Measurements from ENCODE around the gene LURAP1L. TPM values are rescaled to one million over a fixed set of nuclear protein-coding genes. Genes with fewer than 3 reads are reported as not detected.

The LURAP1L gene
- total and polyA plus RNA-seq, 2 donors (not counting 1 experiment from before 2014, with no cell fraction given): 39.9 to 94.1 TPM

- peak overlapping the region; percentile 53 for H3K9ac ChIP-seq (ENCODE audit: insufficient read depth, low read length)
- peaks cover 25% of the 10 kb centered on the region for H3K4me1 ChIP-seq (ENCODE audit: control insufficient read depth, extremely low read depth, insufficient read depth, low read length)
- H3K27me3 ChIP-seq (ENCODE audit: control insufficient read depth, insufficient read depth, low read length): no peaks in the 10 kb centered on the region
- DNase-seq (ENCODE audit: low read depth in 2 of 2): no peak
- H2AFZ ChIP-seq (ENCODE audit: low read length): no peak overlapping the region
- H4K20me1 ChIP-seq (ENCODE audit: control insufficient read depth, extremely low read depth, insufficient read depth, low read length): no peaks in the 10 kb centered on the region
- H3K4me2 ChIP-seq (ENCODE audit: extremely low read depth, insufficient read depth, low read length): peak overlapping the region; percentile 55
- peaks cover 31% of the 10 kb centered on the region for H3K79me2 ChIP-seq (ENCODE audit: control insufficient read depth, insufficient read depth, low read length)
- no peaks in the 10 kb centered on the region for H3K9me3 ChIP-seq (ENCODE audit: control insufficient read depth, insufficient read depth, low read depth, low read length)
- H3K36me3 ChIP-seq (ENCODE audit: control insufficient read depth, insufficient read depth, low read length): no peaks in the 10 kb centered on the region
- peak overlapping the region; percentile 18 to 60 (median 24) for H3K4me3 ChIP-seq (replicated peaks in 1 of 4; ENCODE audit: control extremely low read depth in 1 of 4, insufficient read depth in 1 of 4, low read depth in 3 of 4, low read length in 4 of 4)
- TF ChIP-seq EZH2 (IDR thresholded peaks at IDR 0.05; ENCODE audit: low read length, missing control alignments) (no peak), CTCF (conservative IDR thresholded peaks at IDR 0.05 in 1 of 2, IDR thresholded peaks at IDR 0.05 in 1 of 2; ENCODE audit: low read depth in 1 of 2, low read length in 2 of 2) (no peak)
- peak overlapping the region; percentile 95 for H3K27ac ChIP-seq (ENCODE audit: insufficient read depth, low read length)
Measured at GRCh38 chr9:12813533-12813932, 38.7 kb downstream of the LURAP1L start.

- H3K9me3 ChIP-seq (ENCODE audit: control insufficient read depth, insufficient read depth, low read depth, low read length): no peaks in the 10 kb centered on the region
- peaks cover 26% of the 10 kb centered on the region for H3K79me2 ChIP-seq (ENCODE audit: control insufficient read depth, insufficient read depth, low read length)
- peak overlapping the region; percentile 53 for H3K9ac ChIP-seq (ENCODE audit: insufficient read depth, low read length)
- peaks cover 26% of the 10 kb centered on the region for H3K4me1 ChIP-seq (ENCODE audit: control insufficient read depth, extremely low read depth, insufficient read depth, low read length)
- no peak for TF ChIP-seq EZH2 (IDR thresholded peaks at IDR 0.05; ENCODE audit: low read length, missing control alignments)
- peak; percentile 29 to 54 for TF ChIP-seq CTCF (conservative IDR thresholded peaks at IDR 0.05 in 1 of 2, IDR thresholded peaks at IDR 0.05 in 1 of 2; ENCODE audit: low read depth in 1 of 2, low read length in 2 of 2)
- no peaks in the 10 kb centered on the region for H3K27me3 ChIP-seq (ENCODE audit: control insufficient read depth, insufficient read depth, low read length)
- H4K20me1 ChIP-seq (ENCODE audit: control insufficient read depth, extremely low read depth, insufficient read depth, low read length): no peaks in the 10 kb centered on the region
- peak; percentile 99 to 100 for DNase-seq (ENCODE audit: low read depth in 2 of 2)
- no peaks in the 10 kb centered on the region for H3K36me3 ChIP-seq (ENCODE audit: control insufficient read depth, insufficient read depth, low read length)
- peak overlapping the region; percentile 18 to 60 (median 24) for H3K4me3 ChIP-seq (replicated peaks in 1 of 4; ENCODE audit: control extremely low read depth in 1 of 4, insufficient read depth in 1 of 4, low read depth in 3 of 4, low read length in 4 of 4)
- H3K4me2 ChIP-seq (ENCODE audit: extremely low read depth, insufficient read depth, low read length): peak overlapping the region; percentile 55
- peak overlapping the region; percentile 95 for H3K27ac ChIP-seq (ENCODE audit: insufficient read depth, low read length)
- H2AFZ ChIP-seq (ENCODE audit: low read length): no peak overlapping the region
Measured at GRCh38 chr9:12813960-12814876, 39.4 kb downstream of the LURAP1L start.

GRCh38 chr9:12814877-12815237 lies 40.0 kb downstream of the LURAP1L start:
- H3K36me3 ChIP-seq (ENCODE audit: control insufficient read depth, insufficient read depth, low read length): no peaks in the 10 kb centered on the region
- H3K9ac ChIP-seq (ENCODE audit: insufficient read depth, low read length): peak overlapping the region; percentile 34
- H3K79me2 ChIP-seq (ENCODE audit: control insufficient read depth, insufficient read depth, low read length): peaks cover 25% of the 10 kb centered on the region
- no peaks in the 10 kb centered on the region for H3K9me3 ChIP-seq (ENCODE audit: control insufficient read depth, insufficient read depth, low read depth, low read length)
- H4K20me1 ChIP-seq (ENCODE audit: control insufficient read depth, extremely low read depth, insufficient read depth, low read length): no peaks in the 10 kb centered on the region
- H3K4me1 ChIP-seq (ENCODE audit: control insufficient read depth, extremely low read depth, insufficient read depth, low read length): peaks cover 27% of the 10 kb centered on the region
- peak overlapping the region; percentile 78 for H3K27ac ChIP-seq (ENCODE audit: insufficient read depth, low read length)
- no peak overlapping the region for H2AFZ ChIP-seq (ENCODE audit: low read length)
- no peak for DNase-seq (ENCODE audit: low read depth in 2 of 2)
- H3K4me3 ChIP-seq (replicated peaks in 1 of 4; ENCODE audit: control extremely low read depth in 1 of 4, insufficient read depth in 1 of 4, low read depth in 3 of 4, low read length in 4 of 4): peak overlapping the region in 2 of 4 experiments; percentile 18 to 30
- H3K4me2 ChIP-seq (ENCODE audit: extremely low read depth, insufficient read depth, low read length): peak overlapping the region; percentile 18
- TF ChIP-seq EZH2 (IDR thresholded peaks at IDR 0.05; ENCODE audit: low read length, missing control alignments) (no peak), CTCF (conservative IDR thresholded peaks at IDR 0.05 in 1 of 2, IDR thresholded peaks at IDR 0.05 in 1 of 2; ENCODE audit: low read depth in 1 of 2, low read length in 2 of 2) (no peak)
- H3K27me3 ChIP-seq (ENCODE audit: control insufficient read depth, insufficient read depth, low read length): no peaks in the 10 kb centered on the region
